ENCODE measurements around the gene JAKMIP1. TPM values are rescaled to one million over a fixed set of nuclear protein-coding genes. Genes with fewer than 3 reads are reported as not detected.
"Not testable (repeated sequence)": the region's sequence is repeated elsewhere in the genome, so short reads cannot be mapped to it uniquely, and the experiment has no call there.

JAKMIP1 gene
- total RNA-seq, 1 donor from 2014 or later = not detected

DNA sequence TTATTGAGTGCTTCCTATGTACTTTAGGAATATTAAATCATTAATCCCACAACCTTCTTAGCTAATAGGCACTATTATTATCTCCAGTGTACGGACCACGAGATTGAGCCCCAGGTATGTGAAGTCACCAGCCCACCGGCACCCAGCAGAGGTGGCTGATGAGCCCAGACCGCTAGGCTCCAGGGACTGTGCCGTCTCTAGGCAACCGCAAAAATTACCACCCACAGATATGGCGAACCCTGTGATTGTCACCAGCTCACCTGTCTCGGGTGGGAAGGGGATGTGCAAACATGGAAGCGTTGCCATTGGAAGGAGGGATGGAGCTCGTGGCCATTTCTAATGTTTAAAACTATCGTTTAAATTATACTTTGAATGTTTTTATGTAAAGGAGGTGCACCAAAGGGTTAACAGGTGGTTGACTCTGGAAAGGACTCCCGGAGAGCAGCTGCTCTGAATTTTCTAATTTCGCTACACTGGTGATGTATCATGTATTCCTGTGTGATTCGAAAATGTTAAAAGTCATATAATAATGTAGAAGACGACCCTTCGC is 21.0 kb upstream of the JAKMIP1 start:
- peak overlapping the region; percentile 77 for H3K4me3 Mint-ChIP-seq (ENCODE audit: unreplicated experiment)
- no peaks in the 10 kb centered on the region for H3K4me1 Mint-ChIP-seq (ENCODE audit: unreplicated experiment)
- DNase-seq (ENCODE audit: low spot score) = no peak
- H3K9me3 Mint-ChIP-seq (ENCODE audit: unreplicated experiment) = no peaks in the 10 kb centered on the region
- TF ChIP-seq, protein P1, sequence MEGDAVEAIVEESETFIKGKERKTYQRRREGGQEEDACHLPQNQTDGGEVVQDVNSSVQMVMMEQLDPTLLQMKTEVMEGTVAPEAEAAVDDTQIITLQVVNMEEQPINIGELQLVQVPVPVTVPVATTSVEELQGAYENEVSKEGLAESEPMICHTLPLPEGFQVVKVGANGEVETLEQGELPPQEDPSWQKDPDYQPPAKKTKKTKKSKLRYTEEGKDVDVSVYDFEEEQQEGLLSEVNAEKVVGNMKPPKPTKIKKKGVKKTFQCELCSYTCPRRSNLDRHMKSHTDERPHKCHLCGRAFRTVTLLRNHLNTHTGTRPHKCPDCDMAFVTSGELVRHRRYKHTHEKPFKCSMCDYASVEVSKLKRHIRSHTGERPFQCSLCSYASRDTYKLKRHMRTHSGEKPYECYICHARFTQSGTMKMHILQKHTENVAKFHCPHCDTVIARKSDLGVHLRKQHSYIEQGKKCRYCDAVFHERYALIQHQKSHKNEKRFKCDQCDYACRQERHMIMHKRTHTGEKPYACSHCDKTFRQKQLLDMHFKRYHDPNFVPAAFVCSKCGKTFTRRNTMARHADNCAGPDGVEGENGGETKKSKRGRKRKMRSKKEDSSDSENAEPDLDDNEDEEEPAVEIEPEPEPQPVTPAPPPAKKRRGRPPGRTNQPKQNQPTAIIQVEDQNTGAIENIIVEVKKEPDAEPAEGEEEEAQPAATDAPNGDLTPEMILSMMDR (IDR thresholded peaks at IDR 0.05; ENCODE audit: unreplicated experiment) = no peak
- peaks cover 3% of the 10 kb centered on the region for H3K27me3 Mint-ChIP-seq (ENCODE audit: unreplicated experiment)
- no peaks in the 10 kb centered on the region for H3K36me3 Mint-ChIP-seq (ENCODE audit: low read depth, unreplicated experiment)
- H3K27ac Mint-ChIP-seq (ENCODE audit: unreplicated experiment) = no peak overlapping the region

GRCh38 chr4:6217716-6218381 is 17.5 kb upstream of the JAKMIP1 start:
- Mint-ChIP-seq H3K4me3 (ENCODE audit: unreplicated experiment) (no peak overlapping the region), H3K4me1 (ENCODE audit: unreplicated experiment) (no peaks in the 10 kb centered on the region), H3K27ac (ENCODE audit: unreplicated experiment) (no peak overlapping the region), H3K36me3 (ENCODE audit: low read depth, unreplicated experiment) (no peaks in the 10 kb centered on the region), H3K9me3 (ENCODE audit: unreplicated experiment) (no peaks in the 10 kb centered on the region), H3K27me3 (ENCODE audit: unreplicated experiment) (peaks cover 5% of the 10 kb centered on the region)
- no peak for DNase-seq (ENCODE audit: low spot score)
- TF ChIP-seq, protein P1 (IDR thresholded peaks at IDR 0.05; ENCODE audit: unreplicated experiment) = no peak

GRCh38 chr4:6216588-6216987 is 16.2 kb upstream of the JAKMIP1 start:
- TF ChIP-seq, protein P1 (IDR thresholded peaks at IDR 0.05; ENCODE audit: unreplicated experiment) = no peak
- H3K9me3 Mint-ChIP-seq (ENCODE audit: unreplicated experiment) = no peaks in the 10 kb centered on the region
- H3K36me3 Mint-ChIP-seq (ENCODE audit: low read depth, unreplicated experiment) = no peaks in the 10 kb centered on the region
- no peak overlapping the region for H3K27ac Mint-ChIP-seq (ENCODE audit: unreplicated experiment)
- DNase-seq (ENCODE audit: low spot score) = no peak
- H3K4me3 Mint-ChIP-seq (ENCODE audit: unreplicated experiment) = no peak overlapping the region
- no peaks in the 10 kb centered on the region for H3K4me1 Mint-ChIP-seq (ENCODE audit: unreplicated experiment)
- H3K27me3 Mint-ChIP-seq (ENCODE audit: unreplicated experiment) = peaks cover 5% of the 10 kb centered on the region

DNA sequence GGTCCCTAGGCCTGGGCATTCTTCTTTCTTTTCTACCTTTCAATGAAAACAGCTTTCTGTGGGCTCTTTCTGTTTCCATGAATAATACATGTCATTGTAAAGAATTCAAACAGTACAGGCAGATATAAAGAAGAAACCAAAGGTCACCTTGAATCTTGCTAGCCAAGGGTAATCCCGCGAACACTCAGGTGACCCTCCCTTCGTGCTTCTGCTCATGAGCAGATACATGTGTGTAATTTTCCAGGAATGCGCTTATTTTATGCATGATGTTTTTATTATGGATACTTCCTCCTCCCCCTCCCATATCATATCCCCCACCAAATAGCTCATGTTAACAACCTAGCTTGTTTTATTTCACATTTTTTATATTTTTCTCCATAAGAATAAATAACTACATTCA is 9.6 kb upstream of the JAKMIP1 start:
- Mint-ChIP-seq H3K9me3 (ENCODE audit: unreplicated experiment) (no peaks in the 10 kb centered on the region), H3K27ac (ENCODE audit: unreplicated experiment) (no peak overlapping the region), H3K27me3 (ENCODE audit: unreplicated experiment) (peaks cover 6% of the 10 kb centered on the region), H3K4me1 (ENCODE audit: unreplicated experiment) (no peaks in the 10 kb centered on the region), H3K36me3 (ENCODE audit: low read depth, unreplicated experiment) (no peaks in the 10 kb centered on the region), H3K4me3 (ENCODE audit: unreplicated experiment) (no peak overlapping the region)
- TF ChIP-seq, protein P1 (IDR thresholded peaks at IDR 0.05; ENCODE audit: unreplicated experiment) = no peak
- DNase-seq (ENCODE audit: low spot score) = no peak

DNA sequence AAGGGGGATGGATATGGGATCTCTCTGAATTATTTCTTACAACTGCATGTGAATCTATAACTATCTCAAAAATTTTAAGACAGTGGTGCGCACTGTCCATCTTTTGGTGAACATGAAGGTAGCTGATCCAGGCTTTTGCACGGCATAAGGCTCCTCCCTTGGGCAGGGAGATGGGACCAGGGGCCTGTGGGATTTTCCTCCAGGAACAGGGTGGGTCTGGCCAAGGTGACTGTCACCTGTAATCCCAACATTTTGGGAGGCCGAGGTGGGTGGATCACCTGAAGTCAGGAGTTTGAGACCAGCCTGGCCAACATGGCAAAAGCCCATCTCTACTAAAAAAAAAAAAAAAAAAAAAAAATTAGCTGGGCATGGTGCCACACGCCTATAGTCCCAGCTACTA is 8.9 kb upstream of the JAKMIP1 start:
- not testable (repeated sequence) for DNase-seq (ENCODE audit: low spot score); H3K27ac Mint-ChIP-seq (ENCODE audit: unreplicated experiment); H3K4me3 Mint-ChIP-seq (ENCODE audit: unreplicated experiment); H3K27me3 Mint-ChIP-seq (ENCODE audit: unreplicated experiment); H3K36me3 Mint-ChIP-seq (ENCODE audit: low read depth, unreplicated experiment); H3K4me1 Mint-ChIP-seq (ENCODE audit: unreplicated experiment); H3K9me3 Mint-ChIP-seq (ENCODE audit: unreplicated experiment)
